Neural progenitor cell (in vitro differentiated cells): ENCODE data around the gene SLC4A1.

ENCODE experiments used
- CTCF ChIP-seq: fragments of 200-600 bp; sonication (generic); IDR thresholded peaks from 2 replicates; pipeline ENCODE4 v1.5.1; 2017; ENCODE audit warnings: antibody characterized with exemption, mild to moderate bottlenecking
- EZH2 ChIP-seq: fragments of 200-600 bp; sonication (generic); IDR thresholded peaks from 2 replicates; pipeline ENCODE4 v1.6.1; 2017; ENCODE audit warnings: antibody characterized with exemption, mild to moderate bottlenecking, moderate library complexity
- EZH2phosphoT487 ChIP-seq: fragments of 200-600 bp; sonication (generic); IDR thresholded peaks from 2 replicates; pipeline ENCODE4 v1.6.1; 2017; ENCODE audit warnings: antibody characterized with exemption

GRCh38 chr17:44297975-44298374, 30.0 kb upstream of the SLC4A1 start:
- TF ChIP-seq EZH2 (no peak), CTCF (no peak), EZH2phosphoT487 (no peak)
